ENCODE results near the gene PDS5B.

The PDS5B gene

DNA sequence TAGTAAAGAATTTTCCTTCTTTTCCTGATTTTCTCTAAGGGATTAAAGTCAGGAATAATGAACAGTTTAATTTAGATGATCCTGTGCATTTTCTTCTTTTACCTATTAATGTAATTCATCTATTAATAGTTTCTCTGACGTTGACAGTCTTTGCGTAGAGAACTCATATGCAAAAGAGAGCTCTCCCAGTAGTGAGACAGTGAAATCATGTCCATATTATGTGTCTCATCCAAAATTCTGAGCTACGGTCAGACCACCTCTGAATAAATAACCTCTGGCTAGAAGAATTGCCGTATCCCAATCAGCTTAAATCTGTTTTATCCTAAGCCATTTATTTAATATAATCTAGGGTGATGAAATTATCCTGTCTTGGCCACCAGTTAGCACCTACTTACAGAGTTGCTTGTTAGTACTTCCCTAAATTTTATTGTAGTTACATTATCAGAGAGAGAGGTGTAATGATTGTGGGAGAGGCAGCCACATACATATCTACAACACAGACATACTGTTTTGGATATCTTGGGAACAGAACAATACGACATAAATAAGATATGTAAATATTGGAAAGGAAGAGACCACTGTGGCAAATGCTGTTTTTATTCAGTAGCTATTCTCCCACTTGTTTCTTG is 30.7 kb downstream of the PDS5B start:
- TF ChIP-seq ZNF274 (IDR thresholded peaks at IDR 0.05; ENCODE audit: low read depth, low read length): no peak
- no peak overlapping the region for H3K4me3 ChIP-seq (ENCODE audit: low read length)

DNA sequence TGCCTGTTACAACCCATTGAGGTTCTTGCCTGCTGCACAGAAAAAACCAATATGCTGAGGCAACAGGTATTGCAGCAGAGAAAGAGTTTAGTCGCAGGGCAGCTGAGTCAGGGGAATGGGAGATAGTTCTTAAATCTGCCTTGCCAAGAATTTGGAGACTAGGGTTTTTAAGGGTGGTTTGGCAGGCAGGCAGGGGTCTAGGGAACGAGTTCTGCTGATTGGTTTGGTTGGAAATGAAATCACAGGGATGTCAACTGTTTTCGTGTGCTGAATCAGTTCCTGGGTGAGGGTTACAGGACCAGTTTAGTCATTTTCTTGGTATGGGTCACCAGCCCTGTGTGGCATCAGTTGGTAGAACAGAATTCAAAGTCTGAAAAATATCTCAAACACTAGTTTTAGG is 36.6 kb downstream of the PDS5B start:
- TF ChIP-seq ZNF274 (IDR thresholded peaks at IDR 0.05; ENCODE audit: low read depth, low read length): no peak
- no peak overlapping the region for H3K4me3 ChIP-seq (ENCODE audit: low read length)

DNA sequence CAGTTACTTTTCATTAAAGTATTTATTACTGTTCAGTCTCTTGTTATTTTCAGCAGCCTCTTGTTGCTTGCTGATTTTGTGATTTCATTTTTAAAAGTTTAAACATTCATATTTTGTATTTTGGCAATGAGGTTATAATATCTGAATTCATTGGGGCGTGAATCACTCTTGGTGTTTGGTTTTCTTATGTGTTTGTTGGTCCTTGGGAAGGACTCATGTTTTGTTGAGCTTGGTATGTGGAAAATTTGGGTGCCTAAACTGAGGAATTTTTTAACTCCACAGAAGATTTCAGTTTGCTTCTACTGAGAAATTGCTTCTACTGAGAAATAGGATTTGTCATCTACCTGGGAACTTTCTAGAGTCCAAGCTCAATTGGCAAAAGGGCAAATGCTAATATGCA is 38.2 kb downstream of the PDS5B start:
- H3K4me3 ChIP-seq (ENCODE audit: low read length): no peak overlapping the region
- no peak for TF ChIP-seq ZNF274 (IDR thresholded peaks at IDR 0.05; ENCODE audit: low read depth, low read length)

DNA sequence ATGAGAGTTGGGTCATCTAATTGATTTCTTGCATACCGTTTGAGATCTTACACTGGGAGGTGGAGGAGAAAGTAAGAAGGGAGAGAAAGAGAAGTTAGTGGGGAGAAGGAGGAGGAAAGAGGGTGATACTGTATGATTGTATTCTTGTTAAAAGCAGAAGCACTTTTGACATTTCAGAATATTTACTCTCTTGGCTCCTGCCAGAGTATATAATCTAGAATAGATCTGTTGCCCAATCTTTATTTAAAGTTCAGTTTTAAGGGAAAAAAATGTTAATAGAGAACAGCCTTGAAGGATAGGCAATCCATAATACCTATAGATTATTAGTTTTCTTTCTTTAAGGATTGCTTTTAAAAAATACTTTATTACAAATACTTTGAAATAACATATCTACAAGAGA is 41.5 kb downstream of the PDS5B start:
- no peak overlapping the region for H3K4me3 ChIP-seq (ENCODE audit: low read length)
- no peak for TF ChIP-seq ZNF274 (IDR thresholded peaks at IDR 0.05; ENCODE audit: low read depth, low read length)

GRCh38 chr13:32629313-32629712 is 43.1 kb downstream of the PDS5B start:
- TF ChIP-seq ZNF274 (IDR thresholded peaks at IDR 0.05; ENCODE audit: low read depth, low read length): no peak
- no peak overlapping the region for H3K4me3 ChIP-seq (ENCODE audit: low read length)

DNA sequence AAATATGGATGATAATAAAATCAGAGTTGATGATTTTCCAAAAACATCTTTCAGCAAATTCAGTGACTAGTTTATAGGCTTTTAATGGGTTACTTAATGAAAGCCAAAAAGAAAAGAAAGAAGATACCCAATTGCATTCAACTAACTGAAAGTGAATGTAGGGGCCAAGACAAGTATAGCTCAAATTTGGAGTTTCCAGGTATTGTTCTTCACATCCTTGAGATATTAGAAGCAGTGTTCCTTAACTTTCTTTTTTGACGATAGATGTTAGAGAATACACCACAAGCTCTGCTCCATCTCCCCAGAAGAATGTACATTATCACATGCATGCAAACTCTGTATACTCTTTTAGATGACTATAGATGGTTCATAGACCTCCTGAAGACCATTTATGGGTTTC is 43.6 kb downstream of the PDS5B start:
- TF ChIP-seq ZNF274 (IDR thresholded peaks at IDR 0.05; ENCODE audit: low read depth, low read length): no peak
- no peak overlapping the region for H3K4me3 ChIP-seq (ENCODE audit: low read length)

GRCh38 chr13:32632343-32632909 is 46.2 kb downstream of the PDS5B start:
- no peak overlapping the region for H3K4me3 ChIP-seq (ENCODE audit: low read length)
- TF ChIP-seq ZNF274 (IDR thresholded peaks at IDR 0.05; ENCODE audit: low read depth, low read length): no peak

DNA sequence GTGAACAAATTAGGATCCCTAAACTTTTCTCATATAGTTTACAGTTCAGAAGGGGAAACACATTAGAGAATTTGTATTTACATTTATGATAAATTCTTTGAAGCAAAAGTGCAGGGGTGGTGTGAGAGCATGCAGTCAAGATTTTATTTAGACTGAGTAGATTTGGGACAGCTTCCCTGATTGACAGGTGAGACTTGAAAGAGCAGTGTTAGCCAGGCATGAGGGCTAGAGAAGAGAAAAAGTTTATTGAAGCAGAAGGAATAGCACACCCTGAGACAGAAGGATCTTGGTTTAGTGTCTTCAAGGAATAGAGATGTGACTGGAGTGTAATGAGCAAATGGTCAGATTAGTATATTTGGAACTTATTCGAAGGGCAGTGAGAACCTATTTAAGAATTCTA is 50.5 kb downstream of the PDS5B start:
- TF ChIP-seq ZNF274 (IDR thresholded peaks at IDR 0.05; ENCODE audit: low read depth, low read length): no peak

DNA sequence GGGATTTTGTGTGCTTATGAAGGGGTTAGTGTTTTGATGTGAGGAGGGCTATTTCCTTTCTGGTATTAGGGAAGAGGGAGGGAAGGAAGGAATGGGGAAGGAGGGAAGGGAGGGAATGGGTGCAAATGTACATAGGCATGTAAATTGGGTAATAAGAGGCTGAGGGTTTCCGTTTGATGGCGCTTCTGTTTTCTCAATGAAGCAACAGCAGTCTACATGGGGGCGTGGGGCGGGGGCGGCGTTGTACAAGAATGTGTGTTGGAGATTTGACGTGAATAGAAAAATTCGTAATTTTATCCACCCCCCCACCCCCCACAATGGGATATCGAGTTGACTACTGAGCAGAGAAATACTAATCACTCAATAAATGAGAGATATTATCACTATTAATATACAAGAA is 52.5 kb downstream of the PDS5B start:
- no peak overlapping the region for H3K4me3 ChIP-seq (ENCODE audit: low read length)
- no peak for TF ChIP-seq ZNF274 (IDR thresholded peaks at IDR 0.05; ENCODE audit: low read depth, low read length)

More for the DNA sequence above, 50.5 kb downstream of the PDS5B start:
- no peak overlapping the region for H3K4me3 ChIP-seq (ENCODE audit: low read length)

DNA sequence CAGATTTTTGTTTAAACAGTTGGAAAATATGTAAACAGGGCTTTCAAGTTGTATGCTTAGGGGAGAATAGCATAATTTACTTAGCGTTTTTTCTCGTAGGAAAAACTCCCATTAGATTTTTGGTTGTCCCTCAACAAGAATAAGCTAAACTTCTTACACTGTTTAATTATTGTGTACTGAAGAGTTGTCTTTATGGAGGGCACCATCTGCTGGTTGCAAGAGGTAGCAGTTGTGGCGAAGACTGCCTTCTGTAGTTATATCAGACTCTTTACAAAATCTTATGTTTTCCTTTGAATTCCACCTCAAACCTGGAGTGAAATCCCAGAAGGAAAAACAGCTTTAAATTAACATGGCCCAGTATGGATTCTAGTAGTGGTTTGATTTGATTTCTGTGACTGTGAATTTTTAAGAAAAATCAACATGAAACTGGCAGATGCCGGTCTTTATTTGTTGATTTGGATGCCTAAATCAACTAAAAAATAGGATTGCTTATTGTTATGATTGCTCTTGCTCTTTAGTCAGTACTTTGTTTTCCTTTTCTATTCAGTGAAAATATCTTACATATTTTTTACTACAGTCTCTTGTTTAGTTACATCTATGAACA is 53.4 kb downstream of the PDS5B start:
- H3K4me3 ChIP-seq (ENCODE audit: low read length): no peak overlapping the region
- no peak for TF ChIP-seq ZNF274 (IDR thresholded peaks at IDR 0.05; ENCODE audit: low read depth, low read length)

GRCh38 chr13:32642316-32642715 is 56.1 kb downstream of the PDS5B start:
- no peak overlapping the region for H3K4me3 ChIP-seq (ENCODE audit: low read length)
- TF ChIP-seq ZNF274 (IDR thresholded peaks at IDR 0.05; ENCODE audit: low read depth, low read length): no peak

- H3K4me3 ChIP-seq (ENCODE audit: low read length): no peak overlapping the region
- no peak for TF ChIP-seq ZNF274 (IDR thresholded peaks at IDR 0.05; ENCODE audit: low read depth, low read length)
Observed at GRCh38 chr13:32642858-32643257, 56.6 kb downstream of the PDS5B start.

DNA sequence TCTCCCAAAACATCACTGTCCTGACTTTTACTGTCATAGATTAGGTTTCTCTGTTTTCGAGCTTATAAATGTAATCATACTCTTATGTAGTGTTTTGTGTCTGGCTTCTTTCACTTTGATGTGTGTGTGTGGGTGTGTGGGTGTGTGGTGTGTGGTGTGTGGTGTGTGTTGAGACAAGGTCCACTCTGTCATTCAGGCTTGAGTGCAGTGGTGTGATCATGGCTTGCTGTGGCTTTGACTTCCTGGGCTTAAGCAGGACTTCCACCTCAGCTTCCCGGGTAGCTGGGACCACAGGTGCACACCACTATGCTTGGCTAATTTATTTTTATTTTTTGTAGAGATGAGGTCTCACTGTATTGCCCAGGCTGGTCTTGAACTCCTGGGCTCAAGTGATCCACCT is 59.6 kb downstream of the PDS5B start:
- TF ChIP-seq ZNF274 (IDR thresholded peaks at IDR 0.05; ENCODE audit: low read depth, low read length): no peak
- H3K4me3 ChIP-seq (ENCODE audit: low read length): no peak overlapping the region

DNA sequence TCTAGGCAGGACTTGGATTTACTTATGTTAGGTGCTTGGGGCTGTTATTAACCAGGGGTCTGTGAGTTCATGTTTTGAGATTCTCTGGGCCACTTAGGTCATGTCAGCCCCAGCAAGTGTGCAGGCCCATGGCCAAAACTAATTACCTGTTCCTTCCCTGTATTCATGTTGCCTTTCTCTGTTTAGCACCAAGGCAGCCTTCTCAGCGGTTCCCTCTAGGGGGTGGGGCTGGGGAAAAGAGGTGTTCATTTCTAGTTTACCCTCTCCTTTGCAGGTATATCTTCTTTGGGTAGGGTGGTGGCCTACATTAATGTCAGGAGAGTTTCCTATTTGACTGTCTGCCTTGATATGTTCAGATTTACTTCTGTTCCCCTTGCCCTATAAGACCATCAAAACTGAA is 61.7 kb downstream of the PDS5B start:
- no peak overlapping the region for H3K4me3 ChIP-seq (ENCODE audit: low read length)

GRCh38 chr13:32650705-32651311 is 64.6 kb downstream of the PDS5B start:
- H3K4me3 ChIP-seq (ENCODE audit: low read length): no peak overlapping the region
- TF ChIP-seq ZNF274 (IDR thresholded peaks at IDR 0.05; ENCODE audit: low read depth, low read length): no peak

More for the DNA sequence above, 61.7 kb downstream of the PDS5B start:
- TF ChIP-seq ZNF274 (IDR thresholded peaks at IDR 0.05; ENCODE audit: low read depth, low read length): no peak

All from GM08714 (cell line).